Measurements from ENCODE around the gene ANKRD55.
"Not testable (repeated sequence)": the region's sequence is repeated elsewhere in the genome, so short reads cannot be mapped to it uniquely, and the experiment has no call there.

ANKRD55 gene

GRCh38 chr5:56168066-56168478 is 65.1 kb downstream of the ANKRD55 start:
- no peak for DNase-seq (ENCODE audit: low read depth, low spot score)

GRCh38 chr5:56167519-56167918 is 65.6 kb downstream of the ANKRD55 start:
- no peak for DNase-seq (ENCODE audit: low read depth, low spot score)

GRCh38 chr5:56166671-56167385 is 66.3 kb downstream of the ANKRD55 start:
- DNase-seq (ENCODE audit: low read depth, low spot score), result no peak

GRCh38 chr5:56164376-56164775 is 68.8 kb downstream of the ANKRD55 start:
- DNase-seq (ENCODE audit: low read depth, low spot score), result no peak

- DNase-seq (ENCODE audit: low read depth, low spot score), result no peak
Measured at GRCh38 chr5:56161927-56162326, 71.2 kb downstream of the ANKRD55 start.

GRCh38 chr5:56161439-56161823 is 71.7 kb downstream of the ANKRD55 start:
- DNase-seq (ENCODE audit: low read depth, low spot score), result no peak

GRCh38 chr5:56160723-56161438 is 72.2 kb downstream of the ANKRD55 start:
- DNase-seq (ENCODE audit: low read depth, low spot score), result no peak

GRCh38 chr5:56159521-56159947 is 73.6 kb downstream of the ANKRD55 start:
- no peak for DNase-seq (ENCODE audit: low read depth, low spot score)

- no peak for DNase-seq (ENCODE audit: low read depth, low spot score)
Measured at GRCh38 chr5:56158331-56158960, 74.7 kb downstream of the ANKRD55 start.

- not testable (repeated sequence) for DNase-seq (ENCODE audit: low read depth, low spot score)
Measured at GRCh38 chr5:56157191-56157621, 75.9 kb downstream of the ANKRD55 start.

GRCh38 chr5:56156585-56157190 is 76.4 kb downstream of the ANKRD55 start:
- not testable (repeated sequence) for DNase-seq (ENCODE audit: low read depth, low spot score)

GRCh38 chr5:56155992-56156584 is 77.0 kb downstream of the ANKRD55 start:
- no peak for DNase-seq (ENCODE audit: low read depth, low spot score)

- no peak for DNase-seq (ENCODE audit: low read depth, low spot score)
Measured at GRCh38 chr5:56154732-56155484, 78.2 kb downstream of the ANKRD55 start.

GRCh38 chr5:56152437-56152836 is 80.7 kb downstream of the ANKRD55 start:
- no peak for DNase-seq (ENCODE audit: low read depth, low spot score)

GRCh38 chr5:56150756-56151155 is 82.4 kb downstream of the ANKRD55 start:
- not testable (repeated sequence) for DNase-seq (ENCODE audit: low read depth, low spot score)

GRCh38 chr5:56148453-56148971 is 84.6 kb downstream of the ANKRD55 start:
- DNase-seq (ENCODE audit: low read depth, low spot score), result no peak

- no peak for DNase-seq (ENCODE audit: low read depth, low spot score)
Measured at GRCh38 chr5:56147659-56148230, 85.4 kb downstream of the ANKRD55 start.

- no peak for DNase-seq (ENCODE audit: low read depth, low spot score)
Measured at GRCh38 chr5:56147106-56147505, 86.0 kb downstream of the ANKRD55 start.

- DNase-seq (ENCODE audit: low read depth, low spot score), result no peak
Measured at GRCh38 chr5:56146674-56147073, 86.5 kb downstream of the ANKRD55 start.

GRCh38 chr5:56145511-56145910 is 87.6 kb downstream of the ANKRD55 start:
- no peak for DNase-seq (ENCODE audit: low read depth, low spot score)

All from activated CD4-positive, CD25-positive, alpha-beta regulatory T cell treated with anti-CD3 and anti-CD28 coated beads, Interleukin-2, amount 50 U/mL, for 16 hours (primary cell).